GM20431 (cell line): ENCODE results near the gene SUGP1.

Experiments used
- in situ Hi-C: fragments of 300-500 bp; cut with MseI, MboI; formaldehyde crosslinking; loops from one replicate; pipeline ENCODE4 v1.15.0; 2020; ENCODE audit warnings: low sequenced_read_pairs; ENCODE audit not compliant: unreplicated experiment

SUGP1 gene

DNA sequence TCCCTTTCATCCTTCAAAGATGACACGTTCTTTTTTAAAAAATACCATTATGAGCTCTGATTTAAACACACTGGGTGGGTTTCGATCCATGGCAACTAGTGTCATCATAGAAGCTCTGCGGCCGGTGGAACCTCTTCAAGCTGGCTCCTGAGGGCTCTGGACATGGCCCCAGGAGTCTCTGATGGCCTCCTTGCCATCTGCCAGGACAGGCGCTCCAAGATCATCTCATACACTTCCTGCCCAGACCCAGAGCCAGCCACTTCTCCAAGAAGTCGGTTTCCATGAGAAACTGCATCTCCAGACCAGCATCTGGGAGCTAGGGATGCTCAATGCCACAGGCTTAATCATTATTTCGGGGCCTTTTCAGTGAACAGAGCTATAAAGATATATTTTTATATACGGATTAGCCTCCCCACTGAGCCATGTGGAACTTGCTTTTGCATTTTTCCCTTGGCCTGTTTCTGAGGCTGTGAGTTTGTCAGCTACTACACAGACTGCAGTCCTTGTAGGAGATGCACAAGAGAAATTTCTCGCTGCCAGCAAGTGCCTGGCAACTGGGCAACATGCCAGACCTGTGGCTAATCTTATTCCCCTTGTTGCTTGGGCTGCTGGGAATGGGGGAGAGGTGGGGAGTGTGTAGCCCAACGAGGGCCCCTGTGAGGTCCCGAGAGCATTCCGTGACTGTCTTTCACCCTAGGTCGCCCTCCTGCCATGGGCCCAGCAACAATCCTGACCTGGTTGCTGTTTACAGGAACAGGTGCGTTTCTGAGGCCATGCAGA lies 15.9 kb downstream of the SUGP1 start:
- in situ Hi-C loops = no loop called here

DNA sequence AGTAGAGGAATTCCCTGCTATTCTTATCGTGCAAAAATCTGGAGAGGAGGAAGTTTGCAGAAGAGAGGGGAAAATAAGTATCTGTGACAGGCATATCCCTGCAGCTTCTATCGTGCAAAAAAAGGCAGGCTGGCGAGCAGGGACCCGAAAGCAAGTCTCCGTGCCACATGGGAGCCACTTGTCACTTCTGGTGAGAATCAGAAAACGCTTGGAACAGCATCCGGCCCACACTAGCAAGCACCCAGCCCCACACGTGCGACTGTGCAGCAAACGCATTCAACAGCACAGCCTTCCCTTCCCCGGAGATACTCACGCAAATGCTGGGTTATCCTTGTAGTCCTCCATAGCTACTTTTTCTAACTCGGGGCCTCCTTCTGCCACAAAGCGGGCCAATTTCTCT lies 16.9 kb downstream of the SUGP1 start:
- in situ Hi-C loops = no loop called here

DNA sequence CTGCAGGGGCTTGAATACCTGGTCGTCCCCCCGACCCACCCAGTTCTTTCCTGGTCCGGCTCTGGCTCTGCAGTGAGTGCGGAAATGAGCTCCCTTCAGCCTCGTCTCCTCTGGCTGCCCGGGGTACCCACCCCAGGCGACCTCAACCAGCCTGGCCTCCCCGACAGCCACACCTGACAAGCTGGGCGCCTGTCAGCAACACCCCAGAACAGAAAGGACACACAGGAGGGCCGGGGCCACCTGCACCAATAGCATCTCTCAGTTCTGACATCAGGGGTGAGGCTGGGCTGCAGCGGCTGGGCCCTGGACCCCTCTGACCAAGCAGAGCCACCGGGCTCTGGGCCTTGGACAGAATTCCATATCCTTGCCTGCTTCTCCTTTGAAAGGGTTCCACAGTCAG lies 19.7 kb downstream of the SUGP1 start:
- in situ Hi-C loops = no loop called here

DNA sequence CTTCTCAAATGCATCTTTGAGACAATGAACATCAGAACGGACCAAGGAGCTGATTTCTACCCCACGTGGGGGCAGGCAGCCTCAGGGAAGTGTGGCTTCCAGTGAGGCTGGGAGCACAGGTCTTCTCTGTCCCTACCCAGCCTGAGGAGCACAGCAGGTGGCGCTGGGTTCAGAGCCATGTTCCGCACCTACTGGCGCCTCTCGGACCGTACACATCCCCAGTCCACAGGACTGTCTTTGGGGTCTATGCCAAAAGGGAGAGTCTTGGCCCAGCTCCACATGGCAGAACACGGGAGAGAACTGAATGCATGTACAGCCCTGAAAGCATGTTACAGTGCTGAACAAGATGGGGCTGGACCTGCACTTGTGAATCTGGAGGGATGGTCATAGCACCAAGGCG lies 22.6 kb downstream of the SUGP1 start:
- in situ Hi-C loops = no loop called here

DNA sequence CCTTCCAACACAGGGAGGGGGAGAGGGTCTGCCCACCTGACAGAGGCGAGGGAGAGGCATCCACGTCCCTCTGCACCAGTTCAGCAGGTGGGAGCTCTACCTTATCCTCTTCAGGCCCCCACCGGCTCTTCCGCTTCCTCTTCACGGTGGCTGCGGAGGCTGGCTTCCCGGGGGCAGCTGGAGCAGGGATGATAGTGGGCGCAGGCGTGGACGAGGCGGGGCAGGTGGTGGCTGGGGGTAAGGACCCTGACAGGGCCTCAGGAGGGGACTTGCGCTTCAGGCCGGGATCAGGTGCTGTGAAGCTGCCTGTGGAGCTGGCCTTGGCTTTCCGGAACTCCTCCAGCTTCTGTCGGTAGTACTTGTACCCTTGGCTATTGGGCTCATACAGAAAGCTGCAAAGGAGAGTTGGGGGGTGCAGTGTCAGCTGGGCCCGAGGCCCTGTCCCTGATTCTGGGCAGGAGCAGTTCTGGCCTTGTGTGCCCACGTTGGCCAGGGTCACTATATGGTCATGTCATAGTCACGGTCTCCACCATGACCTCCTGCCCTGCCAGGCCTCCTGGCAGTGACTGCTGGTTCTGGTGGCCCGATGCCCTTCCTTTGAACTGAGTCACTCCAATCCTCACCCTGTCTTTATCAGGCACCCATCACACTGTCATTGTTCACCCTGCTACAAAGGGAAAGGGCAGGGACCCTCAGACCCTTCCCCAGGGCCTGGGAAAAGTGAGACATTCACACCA lies 23.2 kb downstream of the SUGP1 start:
- in situ Hi-C loops = no loop called here

DNA sequence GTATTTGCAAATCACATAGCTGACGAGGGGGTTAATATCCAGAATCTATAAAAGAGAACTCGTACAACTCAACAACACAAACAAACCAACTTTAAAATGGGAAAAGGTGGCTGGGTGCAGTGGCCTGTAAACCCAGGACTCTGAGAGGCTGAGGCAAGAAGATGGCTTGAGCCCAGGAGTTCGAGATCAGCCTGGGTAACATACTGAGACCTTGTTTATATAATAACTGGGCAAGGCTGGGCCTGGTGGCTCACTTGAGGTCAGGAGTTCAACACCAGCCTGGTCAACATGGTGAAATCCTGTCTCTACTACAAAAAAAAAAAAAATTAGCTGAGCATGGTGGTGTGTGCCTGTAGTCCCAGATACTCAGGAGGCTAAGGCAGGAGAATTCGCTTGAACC lies 25.4 kb downstream of the SUGP1 start:
- in situ Hi-C loops = no loop called here

DNA sequence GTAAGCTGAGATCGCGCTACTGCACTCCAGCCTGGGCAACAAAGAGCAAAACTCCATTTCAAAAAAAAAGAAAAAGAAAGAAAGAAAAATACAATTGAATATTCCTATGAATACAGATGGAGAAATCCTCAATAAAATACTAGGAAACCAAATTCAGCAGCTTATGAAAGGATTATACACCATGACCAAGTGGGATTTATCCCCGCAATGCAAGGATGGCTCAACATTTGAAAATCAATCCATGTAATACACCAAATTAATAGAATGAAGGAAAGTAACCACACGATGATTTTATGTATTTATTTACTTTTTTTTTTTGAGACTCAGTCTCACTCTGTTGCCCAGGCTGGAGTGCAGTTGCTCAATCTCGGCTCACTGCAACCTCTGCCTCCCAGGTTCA lies 27.7 kb downstream of the SUGP1 start:
- in situ Hi-C loops = no loop called here

DNA sequence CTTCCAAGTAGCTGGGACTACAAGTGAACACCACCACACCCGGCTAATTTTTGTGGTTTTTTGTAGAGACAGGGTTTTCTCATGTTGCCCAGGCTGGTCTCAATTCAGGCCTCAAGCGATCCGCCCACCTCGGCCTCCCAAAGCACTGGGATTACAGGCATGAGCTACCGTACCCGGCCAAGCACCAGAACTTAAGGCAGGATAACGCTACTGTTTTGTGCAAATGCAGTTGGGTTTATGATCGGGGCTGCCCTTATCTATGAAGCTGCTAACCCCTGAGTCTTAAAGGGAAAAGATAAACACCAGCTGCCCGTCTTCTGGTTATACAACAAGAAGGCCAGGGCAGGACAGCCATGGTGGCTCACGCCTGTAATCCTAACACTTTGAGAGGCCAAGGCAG lies 34.6 kb downstream of the SUGP1 start:
- in situ Hi-C loops = no loop called here

DNA sequence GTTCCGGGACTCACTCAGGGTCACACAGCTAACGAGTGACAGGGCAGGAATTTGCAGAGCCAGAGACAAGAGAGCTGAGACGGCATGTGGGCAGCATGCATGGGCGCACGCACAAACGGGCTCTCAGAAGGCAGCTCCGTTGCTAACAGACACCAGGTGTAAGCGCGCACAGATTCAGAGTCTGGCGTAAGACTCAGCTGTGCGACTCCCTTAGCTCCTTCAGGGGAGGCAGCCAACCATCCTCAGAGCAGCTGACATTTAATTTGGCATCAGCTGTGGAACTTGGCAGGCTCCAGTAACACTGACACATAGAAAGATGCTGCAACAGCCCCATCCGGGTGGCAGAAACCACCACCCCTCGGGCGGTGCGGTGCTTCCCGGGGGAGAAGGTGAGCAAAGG lies 39.7 kb downstream of the SUGP1 start:
- in situ Hi-C loops = no loop called here

DNA sequence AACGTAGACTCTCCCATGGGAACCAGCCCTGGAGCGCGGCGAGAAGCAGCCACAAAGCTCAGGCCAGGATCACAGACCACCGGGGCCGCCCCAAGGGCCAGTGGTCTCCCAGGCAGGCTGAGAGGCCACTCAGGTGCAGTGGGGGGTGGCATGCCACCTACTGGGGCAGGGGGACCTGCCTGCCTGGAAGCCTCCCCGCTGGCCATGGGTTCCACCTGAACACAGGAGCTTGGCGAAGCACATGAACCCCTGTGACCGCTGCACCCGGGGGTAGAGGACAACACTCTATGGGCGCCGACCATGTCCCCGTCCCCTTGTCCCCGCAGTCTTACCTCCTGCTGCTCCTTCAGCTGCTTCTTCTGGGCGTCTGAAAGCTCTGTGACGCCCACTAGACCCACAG lies 40.5 kb downstream of the SUGP1 start:
- in situ Hi-C loops = no loop called here

DNA sequence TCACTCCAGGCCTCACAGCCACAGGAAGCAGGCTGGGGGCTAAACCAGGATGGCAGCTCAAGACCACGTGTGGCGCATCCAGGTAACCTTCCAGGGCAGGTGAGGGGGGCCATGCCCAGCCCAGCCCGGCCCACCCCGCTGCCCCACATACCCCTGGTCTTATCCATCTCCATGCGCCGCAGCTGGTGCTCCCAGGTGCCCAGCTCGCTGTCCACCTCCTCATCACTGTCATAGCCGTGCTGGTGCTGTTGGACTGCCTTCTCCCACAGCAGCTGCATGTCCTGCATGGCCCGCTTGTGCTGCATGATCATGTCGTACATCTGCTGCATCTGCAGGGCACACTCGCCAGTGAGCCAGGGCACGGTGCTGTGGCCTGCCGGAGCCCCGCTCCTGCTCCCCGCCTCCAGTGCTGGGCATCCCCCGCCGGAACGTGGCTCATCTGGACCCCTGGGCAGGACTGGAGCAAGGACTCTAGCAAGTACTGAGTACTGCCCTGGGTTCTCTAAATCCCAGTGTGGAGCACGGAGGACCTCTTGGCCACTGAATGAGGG lies 41.2 kb downstream of the SUGP1 start:
- in situ Hi-C loops = no loop called here

DNA sequence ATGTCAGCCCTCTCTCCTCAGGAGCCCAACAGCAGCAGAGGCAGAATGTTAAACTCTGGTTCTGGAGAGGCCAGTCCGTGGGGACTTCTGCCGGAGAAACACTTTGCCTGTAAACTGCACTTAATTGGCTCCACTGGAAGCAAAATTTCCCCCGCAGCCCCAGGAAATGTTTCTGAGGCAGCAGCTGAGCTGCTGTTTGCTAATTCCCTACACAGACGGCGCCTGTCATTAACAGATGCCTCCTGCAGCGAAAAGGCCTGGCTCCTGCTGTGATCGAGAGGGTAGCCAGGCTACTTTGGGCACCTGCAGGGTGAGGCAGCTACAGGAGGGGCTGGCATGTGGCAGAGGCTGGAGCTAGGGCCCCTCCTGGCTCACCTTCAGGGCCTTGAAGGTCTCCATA lies 42.0 kb downstream of the SUGP1 start:
- in situ Hi-C loops = no loop called here

DNA sequence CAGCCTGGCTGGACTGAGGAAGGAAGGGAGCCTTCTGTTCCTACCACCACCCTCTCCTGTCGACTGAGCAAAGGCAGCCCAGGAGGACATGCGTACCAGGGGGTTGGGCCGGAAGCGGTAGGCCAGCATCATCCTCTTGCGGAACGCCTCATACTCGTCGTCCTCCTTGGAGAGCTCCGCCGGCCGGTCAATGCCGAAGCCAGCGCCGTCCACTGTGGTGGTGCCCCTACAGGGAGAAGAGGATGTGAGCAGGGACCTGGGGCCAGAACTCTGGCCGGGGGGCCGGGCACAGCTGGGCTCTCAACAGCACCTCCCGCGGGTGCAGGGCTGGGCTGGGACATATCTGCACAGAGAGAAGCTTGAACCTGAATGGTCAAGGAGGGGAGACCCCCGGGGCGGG lies 43.5 kb downstream of the SUGP1 start:
- in situ Hi-C loops = no loop called here

DNA sequence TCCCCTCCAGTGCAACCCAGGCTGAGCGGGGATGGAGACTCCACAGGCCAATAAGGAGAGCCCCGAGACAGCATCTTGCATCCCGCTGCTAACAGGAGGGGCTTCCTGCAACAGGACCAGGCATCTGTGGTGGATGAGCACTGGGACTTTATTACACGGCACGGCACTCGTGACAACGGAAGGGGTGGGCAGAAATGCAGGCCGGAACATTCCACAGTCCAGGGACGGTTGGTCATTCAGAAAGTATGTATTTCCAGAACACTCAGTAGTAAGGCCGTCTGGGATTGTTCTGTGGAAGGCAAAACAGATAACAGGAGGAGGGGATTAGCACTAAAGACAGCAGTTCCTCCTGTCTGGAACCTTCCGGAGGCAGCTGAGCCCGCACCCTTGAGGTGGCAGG lies 43.9 kb downstream of the SUGP1 start:
- in situ Hi-C loops = no loop called here

DNA sequence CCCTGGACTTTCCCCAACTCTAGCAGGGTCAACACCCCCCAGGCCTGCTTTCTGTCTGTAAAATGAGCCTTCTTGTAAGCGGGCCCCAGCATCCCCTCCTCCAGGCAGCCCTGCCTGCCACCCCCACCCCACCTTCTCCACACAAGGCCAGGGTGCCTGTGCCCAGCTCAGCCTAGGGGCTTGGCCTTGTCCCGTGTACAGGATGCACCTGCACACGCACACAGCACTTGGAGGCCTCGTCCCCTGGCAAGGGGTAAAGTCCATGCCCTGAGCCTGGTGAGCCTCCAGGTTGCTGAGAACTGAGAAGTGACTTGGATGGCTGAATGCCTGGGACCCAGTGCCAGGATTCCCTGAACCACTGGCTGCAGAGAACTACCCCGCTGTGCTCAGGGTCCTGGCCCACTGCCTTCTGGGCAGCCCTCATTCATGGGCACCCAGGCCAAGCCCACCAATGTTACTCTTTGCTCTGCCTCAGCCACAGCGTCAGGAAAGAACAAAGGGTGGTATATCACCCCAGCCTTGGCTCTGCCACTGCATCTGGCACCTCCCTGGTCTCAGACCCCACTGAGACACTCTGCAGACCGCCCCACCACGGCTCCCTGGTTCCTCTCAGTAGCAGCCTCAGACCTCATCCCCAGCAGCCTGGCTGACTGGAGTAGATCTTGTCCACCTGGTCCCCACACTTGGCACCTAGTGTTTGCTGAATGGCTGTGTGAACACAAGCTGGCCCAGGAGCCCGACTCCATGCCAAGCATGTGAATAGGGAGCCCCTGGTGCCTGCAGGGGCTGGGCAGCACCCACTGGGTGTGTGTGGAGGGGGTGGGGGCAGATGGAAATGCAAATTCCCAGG lies 45.4 kb downstream of the SUGP1 start:
- in situ Hi-C loops = no loop called here

DNA sequence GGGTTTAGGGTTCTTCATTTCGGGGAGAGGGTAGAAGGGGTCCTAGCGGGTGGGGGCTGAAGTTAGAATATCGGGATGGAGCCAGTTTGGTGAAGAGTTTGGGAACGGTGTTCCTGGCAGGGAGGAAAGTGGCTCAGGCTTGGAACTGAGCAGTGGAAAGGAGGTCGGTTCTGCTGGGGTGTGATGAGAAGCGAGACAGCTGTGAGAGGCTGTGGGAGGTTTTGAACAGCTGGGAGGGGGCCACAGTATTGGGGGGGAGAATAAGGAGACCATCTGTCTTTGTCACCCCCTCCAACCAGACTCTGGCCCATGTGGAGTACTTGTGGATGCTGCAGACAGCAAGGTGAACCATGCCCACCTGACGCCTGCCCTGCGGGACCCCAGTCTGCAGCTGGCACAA lies 46.2 kb downstream of the SUGP1 start:
- in situ Hi-C loops = no loop called here

DNA sequence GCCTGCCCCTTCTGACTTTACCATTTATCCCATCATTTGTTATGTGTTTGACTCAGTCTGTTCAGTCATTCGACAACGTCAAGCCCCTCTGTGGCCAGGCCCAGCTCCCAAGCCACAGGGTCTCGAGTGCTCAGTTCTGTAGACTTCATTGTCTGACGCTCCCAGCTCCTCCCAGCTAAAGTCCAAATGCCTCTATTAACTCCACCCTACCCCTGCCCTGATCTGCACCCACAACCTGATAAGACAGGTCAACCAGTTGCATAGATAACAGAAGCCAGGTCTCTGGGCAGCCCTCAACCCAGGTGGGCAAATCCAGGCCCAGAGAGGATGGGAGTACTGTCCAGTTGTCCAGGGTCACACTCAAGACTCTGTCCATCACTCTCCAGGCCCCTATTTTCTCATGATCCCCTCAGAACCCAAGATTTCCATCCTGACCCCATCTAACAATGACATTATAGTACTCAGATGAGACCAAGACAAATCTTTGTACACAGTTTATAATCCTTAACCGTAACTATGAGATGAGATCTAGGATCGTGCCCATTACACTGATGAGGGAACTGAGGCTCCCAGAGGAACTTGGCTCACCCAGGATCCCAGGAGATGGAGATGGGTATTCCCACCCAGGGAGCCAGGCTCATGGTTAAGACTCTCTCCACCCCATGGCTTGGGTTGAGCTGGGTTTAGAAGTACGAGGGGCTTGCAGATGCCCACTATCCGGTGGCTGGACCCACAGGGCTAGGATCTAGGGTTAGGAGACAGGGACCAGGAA lies 48.3 kb downstream of the SUGP1 start:
- in situ Hi-C loops = no loop called here

DNA sequence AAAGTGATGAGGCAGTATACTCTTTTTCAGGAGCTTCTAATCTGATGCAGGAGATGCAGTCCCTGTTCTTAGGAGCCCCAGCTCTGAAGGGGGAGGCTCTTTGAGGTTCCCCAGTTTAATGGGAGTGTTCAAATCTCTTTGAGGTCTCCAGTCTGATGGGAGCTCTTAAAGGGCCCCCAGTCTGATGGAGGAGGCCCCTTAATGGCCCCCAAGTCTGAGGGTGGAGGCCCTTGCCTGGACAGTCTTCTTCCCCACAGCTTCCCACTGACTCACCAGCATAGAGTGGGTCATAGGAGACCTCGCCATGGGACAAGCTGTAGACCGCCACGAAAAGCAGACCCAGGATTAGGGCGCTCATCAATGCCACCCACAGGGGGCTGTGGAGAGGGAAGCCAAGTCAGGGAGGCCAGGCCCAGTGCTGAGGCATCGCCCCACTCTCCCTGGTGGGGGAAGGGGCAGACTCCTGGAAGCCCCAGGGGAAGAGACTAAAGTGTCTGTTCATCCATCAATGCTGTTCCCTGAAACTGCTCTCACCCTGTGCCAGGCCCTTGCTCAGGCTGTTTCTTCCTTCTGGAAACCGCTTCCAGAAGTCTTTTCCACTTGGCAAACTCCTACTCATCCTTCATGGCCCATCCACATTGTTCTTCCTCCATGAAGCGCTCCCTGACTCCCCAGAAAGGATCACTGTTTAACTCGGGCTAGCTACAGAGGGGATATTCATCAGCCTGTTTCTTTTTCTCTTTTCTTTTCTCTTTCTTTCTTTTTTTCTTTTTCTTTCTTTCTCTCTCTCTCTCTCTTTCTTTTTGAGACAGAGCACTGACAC lies 49.3 kb downstream of the SUGP1 start:
- in situ Hi-C loops = no loop called here
